ENCODE results near the gene CAMSAP2. TPM values are rescaled to one million over a fixed set of nuclear protein-coding genes. Genes with fewer than 3 reads are reported as not detected.
"Not testable (repeated sequence)": the region's sequence is repeated elsewhere in the genome, so short reads cannot be mapped to it uniquely, and the experiment has no call there.

The CAMSAP2 gene
- total RNA-seq, 2 experiments from 2014 or later, result 2.0 to 2.4 TPM

DNA sequence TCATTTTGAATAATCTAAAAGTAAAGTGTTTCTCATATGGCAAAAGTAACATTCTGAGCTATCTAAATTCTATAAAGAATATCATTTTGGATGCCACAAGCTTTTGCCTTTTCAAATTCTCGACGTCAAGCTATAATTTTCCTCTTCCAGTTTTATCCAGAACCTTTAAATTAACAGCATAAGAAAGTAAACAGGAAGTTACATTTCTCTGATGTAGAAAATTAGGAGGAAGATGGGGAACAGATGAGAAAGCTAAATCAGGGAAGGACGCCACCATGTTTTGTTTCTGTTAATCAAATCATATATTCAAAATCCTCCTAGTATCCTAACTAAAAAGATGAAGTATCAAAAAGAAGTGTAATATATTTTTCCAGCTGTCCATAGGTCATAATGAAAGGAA lies 8.8 kb upstream of the CAMSAP2 start:
- H3K4me3 Mint-ChIP-seq, result no peak overlapping the region
- DNase-seq, result no peak
- H3K27me3 Mint-ChIP-seq, result no peaks in the 10 kb centered on the region
- peaks cover 11% of the 10 kb centered on the region for H3K4me1 Mint-ChIP-seq
- no peaks in the 10 kb centered on the region for H3K9me3 Mint-ChIP-seq
- no peaks in the 10 kb centered on the region for H3K36me3 Mint-ChIP-seq
- no peak overlapping the region for H3K27ac Mint-ChIP-seq

DNA sequence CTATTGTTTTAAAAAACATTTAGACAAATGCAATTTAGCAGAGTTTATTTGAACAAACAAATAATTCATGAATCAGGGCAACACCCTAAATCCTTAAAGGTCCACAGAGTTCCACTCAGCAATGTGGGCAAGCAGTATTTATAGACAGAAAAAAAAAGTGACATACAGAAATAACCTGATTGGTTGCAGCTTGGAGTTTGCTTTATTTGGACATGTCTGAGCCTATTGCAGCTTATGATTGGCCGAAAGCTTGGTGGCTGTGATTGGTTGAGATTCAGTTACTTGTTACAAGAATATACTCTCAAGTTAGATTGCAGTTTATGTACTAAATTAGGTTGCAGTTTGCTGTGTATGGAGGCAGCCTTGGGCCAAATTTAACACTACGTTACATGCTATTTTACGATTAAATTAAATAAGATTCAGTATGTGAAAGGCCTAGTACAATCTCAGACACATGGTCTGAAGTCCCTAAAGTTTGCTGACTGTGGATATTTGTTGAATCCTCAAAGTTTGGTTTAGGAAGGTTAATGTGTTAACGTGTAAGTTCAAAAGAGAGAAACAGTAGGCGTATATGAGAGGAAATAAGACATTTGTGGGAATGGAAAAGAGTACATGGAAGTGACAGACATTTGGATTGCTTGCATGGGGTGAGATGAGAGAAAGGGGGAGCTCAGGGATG lies 6.9 kb upstream of the CAMSAP2 start:
- peaks cover 11% of the 10 kb centered on the region for H3K4me1 Mint-ChIP-seq

DNA sequence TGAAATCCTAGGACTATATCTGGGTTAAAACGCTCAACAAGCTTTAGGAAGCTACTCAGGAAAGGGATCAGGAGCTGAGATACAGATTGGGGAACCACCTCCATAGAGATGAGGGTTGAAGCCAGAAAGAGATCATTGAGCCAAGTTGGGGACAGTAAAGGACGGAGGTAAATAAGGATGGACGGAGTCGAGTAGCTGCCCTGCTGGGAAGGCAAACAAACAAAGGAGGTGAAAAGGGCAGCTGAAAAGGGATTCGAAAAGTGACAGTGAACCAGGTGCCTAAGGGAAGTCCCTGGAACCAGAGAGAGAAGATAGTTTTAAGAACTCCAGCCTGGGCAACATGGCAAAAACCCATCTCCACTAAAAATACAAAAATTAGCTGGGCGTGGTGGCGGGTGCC lies 6.3 kb upstream of the CAMSAP2 start:
- Mint-ChIP-seq H3K36me3 (no peaks in the 10 kb centered on the region), H3K9me3 (no peaks in the 10 kb centered on the region), H3K4me3 (no peak overlapping the region), H3K27ac (no peak overlapping the region), H3K4me1 (peaks cover 11% of the 10 kb centered on the region), H3K27me3 (no peaks in the 10 kb centered on the region)
- no peak for DNase-seq

More for the DNA sequence above, 6.9 kb upstream of the CAMSAP2 start:
- Mint-ChIP-seq H3K27ac (no peak overlapping the region), H3K36me3 (no peaks in the 10 kb centered on the region), H3K27me3 (no peaks in the 10 kb centered on the region), H3K9me3 (no peaks in the 10 kb centered on the region), H3K4me3 (no peak overlapping the region)
- DNase-seq, result no peak

DNA sequence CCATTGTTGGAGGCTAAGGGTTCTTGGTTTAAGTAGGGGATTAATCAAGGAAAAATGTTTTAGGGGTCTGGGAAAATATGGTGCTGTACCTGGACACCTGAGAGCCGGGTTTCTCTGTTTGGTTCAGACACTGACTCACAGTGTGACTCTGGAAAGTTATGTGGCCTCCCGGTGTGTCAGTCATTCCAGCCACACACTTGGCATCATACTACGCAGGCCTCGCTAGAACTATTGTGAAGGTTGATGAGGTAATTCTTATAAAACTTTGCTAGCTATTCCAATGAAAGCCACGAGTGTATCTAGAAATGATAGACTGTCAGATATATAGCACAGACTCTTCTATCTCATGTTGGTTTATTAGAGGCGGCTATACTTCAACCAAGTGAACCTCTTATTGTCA lies 4.8 kb upstream of the CAMSAP2 start:
- Mint-ChIP-seq H3K27ac (no peak overlapping the region), H3K27me3 (no peaks in the 10 kb centered on the region), H3K4me1 (peaks cover 16% of the 10 kb centered on the region), H3K36me3 (no peaks in the 10 kb centered on the region), H3K4me3 (no peak overlapping the region), H3K9me3 (no peaks in the 10 kb centered on the region)
- peak; percentile 35 for DNase-seq

DNA sequence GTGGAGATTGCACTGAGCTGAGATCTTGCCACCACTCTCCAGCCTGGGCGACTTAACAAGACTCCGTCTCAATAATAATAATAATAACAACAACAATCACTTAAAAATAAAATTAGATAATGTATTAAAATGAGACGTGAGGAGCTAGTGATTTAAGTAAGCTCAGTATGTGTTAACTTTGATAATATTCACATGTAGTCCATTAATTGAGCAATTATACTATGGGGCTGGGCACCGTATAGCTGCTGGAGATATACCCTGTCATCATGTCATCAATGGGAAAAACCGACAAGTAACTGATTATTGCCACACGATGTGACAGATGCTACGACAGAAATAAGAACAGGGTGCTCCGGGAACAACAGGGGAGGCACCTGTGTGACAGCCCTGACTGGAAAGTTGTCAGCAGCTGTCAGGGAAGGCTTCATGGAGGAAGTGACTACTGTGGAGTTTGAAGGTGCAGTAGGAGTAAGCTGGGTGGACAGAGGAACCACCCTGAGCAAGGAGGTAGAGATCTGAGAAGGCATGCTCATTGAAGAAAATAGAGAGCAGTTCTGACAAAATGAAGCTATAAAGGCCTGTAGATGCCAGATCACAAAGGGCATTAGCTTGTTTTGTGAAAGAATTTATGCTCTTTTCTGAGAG lies 924 bp upstream of the CAMSAP2 start:
- H3K9me3 Mint-ChIP-seq, result no peaks in the 10 kb centered on the region
- H3K4me3 Mint-ChIP-seq, result peak overlapping the region; percentile 91
- no peak for DNase-seq
- H3K27me3 Mint-ChIP-seq, result no peaks in the 10 kb centered on the region
- H3K4me1 Mint-ChIP-seq, result peaks cover 33% of the 10 kb centered on the region
- no peaks in the 10 kb centered on the region for H3K36me3 Mint-ChIP-seq
- no peak overlapping the region for H3K27ac Mint-ChIP-seq

DNA sequence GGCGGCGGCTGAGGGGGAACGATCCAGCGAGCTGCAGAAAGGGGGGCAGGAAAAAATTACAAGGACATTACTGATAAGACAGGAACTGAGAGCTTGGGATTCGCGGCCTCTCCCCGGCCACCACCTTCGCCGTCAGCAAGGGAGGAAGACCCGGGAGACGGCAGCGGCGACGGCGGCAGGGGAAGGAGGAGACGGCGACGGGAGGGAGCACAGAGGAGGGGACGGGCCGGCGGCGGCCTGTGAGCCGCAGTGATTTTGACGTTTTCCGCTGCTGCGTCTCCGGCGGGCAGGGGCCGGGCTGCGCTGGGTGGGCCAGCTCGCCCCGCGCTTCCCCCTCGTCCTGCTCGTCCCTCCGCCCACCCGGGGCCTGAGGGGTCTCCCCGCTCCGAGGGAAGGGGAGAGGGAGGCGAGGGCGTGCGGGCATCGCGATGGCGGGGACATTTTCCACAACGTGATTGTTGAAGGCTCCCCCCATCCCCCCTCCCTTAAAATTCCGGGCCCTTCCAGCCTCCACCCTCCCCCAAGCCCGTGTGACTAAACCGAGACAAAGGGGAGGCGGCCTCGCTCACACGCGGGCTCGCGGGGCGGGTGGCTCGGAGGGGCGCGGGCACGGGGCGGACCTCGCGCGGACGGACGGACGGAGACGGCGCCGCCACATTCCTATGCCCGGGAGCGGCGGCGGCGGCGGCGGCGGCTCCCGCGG lies 407 bp downstream of the CAMSAP2 start:
- Mint-ChIP-seq H3K4me1 (peaks cover 33% of the 10 kb centered on the region), H3K36me3 (no peaks in the 10 kb centered on the region), H3K9me3 (no peaks in the 10 kb centered on the region), H3K27me3 (no peaks in the 10 kb centered on the region), H3K4me3 (peak overlapping the region; percentile 91), H3K27ac (peak overlapping the region; percentile 87)
- peak; percentile 54 for DNase-seq

DNA sequence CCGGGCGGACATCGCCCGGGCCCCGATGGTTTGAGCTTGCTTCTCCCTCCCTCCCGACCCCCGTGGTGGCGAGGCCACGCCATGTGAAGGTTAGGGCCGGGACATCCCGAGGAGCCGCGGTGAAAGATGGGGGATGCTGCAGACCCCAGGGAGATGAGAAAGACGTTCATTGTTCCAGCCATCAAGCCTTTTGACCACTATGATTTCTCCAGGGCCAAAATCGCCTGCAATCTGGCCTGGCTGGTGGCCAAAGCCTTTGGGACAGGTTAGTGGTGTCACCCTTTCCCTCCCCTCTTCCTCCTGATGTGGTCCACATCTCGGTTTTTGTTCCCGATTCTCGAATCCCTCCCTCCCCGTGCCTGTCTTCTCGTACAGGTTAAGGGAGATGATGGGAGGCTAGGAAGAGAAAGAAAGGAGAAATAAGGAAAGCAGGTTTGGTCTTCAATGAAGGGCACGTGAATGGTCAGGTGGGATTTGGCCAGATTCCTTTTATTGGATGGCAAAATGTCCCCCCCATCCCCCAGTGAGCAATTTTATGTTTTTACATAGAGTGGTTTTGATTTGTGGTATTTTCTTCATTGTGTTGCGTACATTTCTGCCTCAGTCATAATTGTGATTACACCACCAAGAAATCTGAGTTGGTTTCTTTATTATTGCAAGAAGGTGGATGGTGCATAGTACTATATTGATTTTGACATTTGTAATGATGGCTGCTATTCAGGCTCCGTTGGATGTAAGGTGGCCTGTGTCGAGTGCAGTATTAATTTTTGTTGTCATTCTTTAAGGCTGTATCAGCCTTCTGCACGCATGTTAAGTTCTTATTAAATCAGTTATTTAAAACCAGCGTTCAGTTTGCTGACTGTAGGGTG lies 1.2 kb downstream of the CAMSAP2 start:
- H3K4me1 Mint-ChIP-seq, result peaks cover 37% of the 10 kb centered on the region
- no peak overlapping the region for H3K27ac Mint-ChIP-seq
- H3K27me3 Mint-ChIP-seq, result no peaks in the 10 kb centered on the region
- DNase-seq, result no peak
- H3K36me3 Mint-ChIP-seq, result no peaks in the 10 kb centered on the region
- H3K9me3 Mint-ChIP-seq, result no peaks in the 10 kb centered on the region
- H3K4me3 Mint-ChIP-seq, result peak overlapping the region; percentile 73

DNA sequence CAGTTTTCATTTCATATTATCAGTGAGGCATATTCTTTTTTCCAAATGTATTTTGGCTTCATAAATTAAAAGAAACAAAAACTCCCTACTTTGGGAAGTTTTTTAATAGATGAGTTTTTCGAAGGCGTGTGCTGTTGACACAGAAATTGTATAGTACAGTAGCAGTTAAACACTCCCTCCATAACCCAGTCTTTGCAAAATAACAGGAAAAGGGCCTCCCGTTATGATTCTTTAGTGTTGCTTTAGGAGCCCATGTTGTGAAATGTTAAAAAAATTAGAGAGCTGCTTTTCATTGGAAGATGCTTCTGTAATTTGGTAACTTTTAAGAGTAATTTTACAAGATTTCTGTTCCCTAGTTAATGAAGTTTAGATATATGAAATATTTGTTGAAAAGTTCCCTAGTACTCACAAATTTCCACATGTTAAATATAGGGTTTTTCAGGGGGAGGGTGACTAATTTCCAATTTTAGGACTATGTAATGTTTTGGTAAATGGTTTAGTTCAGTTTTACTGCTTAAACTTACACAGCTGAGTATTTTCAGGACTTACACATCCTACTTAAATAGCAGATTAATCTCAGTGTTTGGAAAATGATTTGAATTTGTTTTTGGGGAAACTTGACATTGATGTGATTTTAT lies 2.0 kb downstream of the CAMSAP2 start:
- no peak overlapping the region for H3K27ac Mint-ChIP-seq
- no peaks in the 10 kb centered on the region for H3K9me3 Mint-ChIP-seq
- no peaks in the 10 kb centered on the region for H3K36me3 Mint-ChIP-seq
- DNase-seq, result no peak
- H3K27me3 Mint-ChIP-seq, result no peaks in the 10 kb centered on the region
- peaks cover 37% of the 10 kb centered on the region for H3K4me1 Mint-ChIP-seq
- peak overlapping the region; percentile 73 for H3K4me3 Mint-ChIP-seq

DNA sequence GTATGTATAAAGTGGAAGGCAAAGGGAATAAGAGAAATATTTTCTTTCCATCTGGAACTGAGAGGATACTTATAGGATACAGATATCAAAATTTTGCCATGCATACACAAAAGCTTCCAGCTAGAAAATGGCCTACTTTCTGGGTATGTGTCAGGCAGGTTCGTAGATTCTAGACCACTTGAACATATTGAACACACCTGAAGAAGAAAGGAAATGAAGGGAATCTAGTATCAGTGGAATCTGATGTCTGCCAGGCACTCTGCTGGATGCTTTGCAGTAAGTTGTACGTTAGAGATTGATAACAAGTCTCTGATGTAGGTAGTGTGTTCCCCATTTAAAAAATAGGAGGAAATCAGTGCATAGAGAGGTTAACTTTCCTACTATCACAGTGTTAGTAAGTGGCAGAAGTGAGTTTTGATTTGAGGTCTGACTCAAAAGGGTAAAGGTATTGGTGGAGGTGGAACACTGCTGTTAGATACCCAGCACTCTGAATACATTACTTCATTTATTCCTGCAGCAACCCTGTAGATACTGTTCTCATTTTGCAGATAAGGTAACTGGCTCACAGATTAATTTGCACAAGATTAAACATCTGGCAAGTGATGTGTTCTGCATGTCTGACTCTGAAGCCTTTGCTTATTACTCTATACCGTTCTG lies 3.0 kb downstream of the CAMSAP2 start:
- no peaks in the 10 kb centered on the region for H3K9me3 Mint-ChIP-seq
- peaks cover 37% of the 10 kb centered on the region for H3K4me1 Mint-ChIP-seq

DNA sequence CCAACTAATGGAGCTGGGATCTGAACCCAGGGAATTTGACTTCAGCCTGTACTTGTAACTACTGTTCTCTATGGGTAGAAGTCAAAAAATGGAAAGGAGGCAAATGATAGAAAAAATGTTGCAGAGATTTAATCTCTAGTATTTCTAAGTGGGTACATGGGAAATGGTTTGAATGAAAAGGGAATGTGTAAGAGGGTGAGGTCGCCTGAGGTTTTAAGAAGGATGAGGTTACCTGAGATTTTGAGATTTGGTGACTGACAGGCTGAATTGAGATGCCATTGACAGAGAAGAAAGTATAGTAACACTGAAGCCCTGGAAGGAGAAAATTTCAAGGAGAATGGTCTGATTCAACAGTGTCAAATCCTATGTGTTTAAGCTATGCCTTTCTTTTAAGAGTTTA lies 5.5 kb downstream of the CAMSAP2 start:
- Mint-ChIP-seq H3K4me1 (peaks cover 32% of the 10 kb centered on the region), H3K9me3 (no peaks in the 10 kb centered on the region), H3K27ac (no peak overlapping the region), H3K4me3 (no peak overlapping the region), H3K36me3 (peaks cover 2% of the 10 kb centered on the region), H3K27me3 (no peaks in the 10 kb centered on the region)
- no peak for DNase-seq

More for the DNA sequence above, 3.0 kb downstream of the CAMSAP2 start:
- Mint-ChIP-seq H3K36me3 (peaks cover 2% of the 10 kb centered on the region), H3K27me3 (no peaks in the 10 kb centered on the region), H3K27ac (no peak overlapping the region), H3K4me3 (no peak overlapping the region)
- DNase-seq, result no peak

DNA sequence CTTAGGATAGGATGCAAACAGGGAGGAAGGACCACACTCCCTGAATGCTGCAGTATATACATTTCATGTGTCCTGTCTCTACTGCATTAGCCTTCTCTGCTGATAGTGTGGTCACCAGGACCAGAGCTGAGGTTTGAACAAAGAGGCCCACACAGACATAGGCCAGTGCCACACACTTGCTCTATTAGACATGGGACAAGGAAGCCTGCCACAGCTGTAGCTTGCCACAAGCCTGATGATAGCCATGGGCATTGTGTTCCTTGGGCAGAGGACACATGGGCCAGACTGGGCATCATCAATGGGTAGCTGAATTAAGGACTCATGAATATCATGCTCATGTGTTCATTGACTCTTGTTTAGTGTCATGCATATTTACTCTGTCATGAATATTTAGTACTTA lies 10.4 kb downstream of the CAMSAP2 start:
- Mint-ChIP-seq H3K9me3 (no peaks in the 10 kb centered on the region), H3K27me3 (no peaks in the 10 kb centered on the region), H3K36me3 (peaks cover 2% of the 10 kb centered on the region), H3K4me3 (no peak overlapping the region), H3K4me1 (peaks cover 11% of the 10 kb centered on the region), H3K27ac (no peak overlapping the region)
- DNase-seq, result no peak

DNA sequence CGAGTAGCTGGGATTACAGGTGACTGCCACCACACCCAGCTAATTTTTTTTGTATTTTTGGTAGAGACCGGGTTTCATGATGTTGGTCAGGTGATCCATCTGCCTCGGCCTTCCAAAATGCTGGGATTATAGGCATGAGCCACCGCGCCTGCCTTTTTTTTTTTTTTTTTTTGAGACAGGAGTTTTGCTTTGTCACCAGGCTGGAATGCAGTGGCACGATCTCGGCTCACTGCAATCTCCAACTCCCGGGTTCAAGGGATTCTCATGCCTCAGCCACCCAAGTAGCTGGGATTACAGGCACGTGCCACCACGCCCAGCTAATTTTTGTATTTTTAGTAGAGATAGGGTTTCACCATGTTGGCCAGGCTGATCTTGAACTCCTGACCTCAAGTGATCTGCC lies 12.1 kb downstream of the CAMSAP2 start:
- H3K27me3 Mint-ChIP-seq, H3K4me1 Mint-ChIP-seq, H3K4me3 Mint-ChIP-seq, DNase-seq, H3K36me3 Mint-ChIP-seq, H3K9me3 Mint-ChIP-seq, H3K27ac Mint-ChIP-seq: not testable (repeated sequence)

DNA sequence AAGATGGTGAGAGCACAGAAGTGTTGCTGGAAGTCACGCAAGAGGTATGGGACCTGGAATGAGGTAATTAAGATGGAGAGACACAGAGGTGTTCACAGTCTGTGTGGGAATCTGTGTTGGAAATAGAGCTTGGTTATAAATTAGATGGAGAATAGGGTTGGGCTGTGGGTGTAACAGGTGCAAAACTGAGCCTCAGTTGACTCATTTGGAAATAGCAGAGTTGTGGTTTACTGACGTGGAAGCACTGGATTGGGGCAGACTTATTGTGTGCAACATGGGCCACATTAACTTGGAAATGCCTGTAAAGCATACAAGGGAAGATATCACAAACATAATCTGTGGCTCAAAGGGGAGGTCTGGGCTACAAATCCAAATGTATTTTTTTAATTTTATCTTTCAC lies 13.0 kb downstream of the CAMSAP2 start:
- H3K36me3 Mint-ChIP-seq, result no peaks in the 10 kb centered on the region
- no peaks in the 10 kb centered on the region for H3K27me3 Mint-ChIP-seq
- peaks cover 7% of the 10 kb centered on the region for H3K4me1 Mint-ChIP-seq
- H3K4me3 Mint-ChIP-seq, result no peak overlapping the region
- no peak overlapping the region for H3K27ac Mint-ChIP-seq
- no peaks in the 10 kb centered on the region for H3K9me3 Mint-ChIP-seq
- no peak for DNase-seq

DNA sequence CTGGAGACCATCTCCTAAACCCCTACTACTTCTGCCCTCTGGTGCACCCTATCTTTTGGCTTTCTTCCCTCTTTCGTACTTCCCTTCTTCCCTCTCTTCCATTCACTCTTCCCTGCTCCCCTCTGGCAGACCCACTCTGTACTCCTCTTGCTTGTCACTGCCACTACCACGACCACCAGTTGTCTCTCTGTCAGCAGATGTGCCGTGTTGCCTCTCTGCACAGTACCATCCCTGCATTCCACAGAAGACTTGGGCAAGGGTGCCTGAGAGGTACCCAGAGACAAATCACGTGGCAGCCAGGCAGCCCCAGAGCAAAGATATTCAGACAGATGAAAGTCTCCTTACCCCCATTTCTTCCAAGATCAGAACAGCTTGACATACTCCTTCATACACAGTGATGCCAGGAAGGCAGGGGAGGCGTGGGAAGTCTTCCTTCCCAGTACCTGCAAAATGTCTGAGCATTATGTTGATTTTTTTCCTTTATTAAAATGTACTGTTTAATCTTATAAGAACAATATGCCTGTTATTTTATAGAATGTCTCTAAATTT lies 15.0 kb downstream of the CAMSAP2 start:
- Mint-ChIP-seq H3K27ac (no peak overlapping the region), H3K9me3 (no peaks in the 10 kb centered on the region), H3K36me3 (no peaks in the 10 kb centered on the region), H3K27me3 (no peaks in the 10 kb centered on the region), H3K4me3 (no peak overlapping the region), H3K4me1 (peaks cover 10% of the 10 kb centered on the region)
- DNase-seq, result no peak
